ENCODE measurements around the gene DPEP3.
"Not testable (repeated sequence)": the region's sequence is repeated elsewhere in the genome, so short reads cannot be mapped to it uniquely, and the experiment has no call there.

Gene DPEP3

DNA sequence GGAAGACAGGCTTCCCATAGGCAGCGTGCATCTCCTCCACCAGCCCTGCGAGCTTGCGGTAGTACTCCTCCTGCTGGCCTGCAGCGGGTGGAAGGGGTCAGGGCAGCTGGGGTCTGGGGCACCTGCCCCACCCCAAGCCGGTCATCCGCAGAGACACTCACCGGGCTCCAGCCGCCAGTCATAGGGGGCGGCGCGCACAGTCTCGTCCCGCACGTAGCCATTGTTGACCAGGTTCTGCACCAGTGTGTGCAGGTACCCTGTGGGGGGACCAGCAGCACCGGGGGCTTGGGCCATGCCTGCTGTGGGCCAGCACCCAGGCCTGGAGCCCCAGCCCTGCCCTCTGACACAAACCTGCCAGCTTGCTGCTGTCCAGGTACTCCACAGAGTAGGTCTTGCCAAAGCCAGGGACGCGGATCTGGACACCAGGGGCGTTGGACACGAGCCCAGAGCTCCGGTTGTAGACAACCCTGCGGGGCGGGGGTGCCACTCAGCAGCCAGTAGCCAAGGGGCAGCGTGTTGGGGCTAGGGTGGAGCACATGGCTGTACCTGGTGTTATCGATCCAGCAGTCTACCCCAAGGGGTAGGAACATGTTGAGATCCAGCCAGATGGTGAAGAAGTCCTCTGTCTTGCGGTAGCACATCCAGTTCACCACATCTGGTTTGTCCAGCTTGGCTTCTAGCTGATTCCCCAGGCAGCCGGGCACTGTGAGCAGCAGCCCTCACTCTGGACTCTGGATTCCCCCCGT, 37.6 kb downstream of the DPEP3 start:
- TF ChIP-seq, protein P1, sequence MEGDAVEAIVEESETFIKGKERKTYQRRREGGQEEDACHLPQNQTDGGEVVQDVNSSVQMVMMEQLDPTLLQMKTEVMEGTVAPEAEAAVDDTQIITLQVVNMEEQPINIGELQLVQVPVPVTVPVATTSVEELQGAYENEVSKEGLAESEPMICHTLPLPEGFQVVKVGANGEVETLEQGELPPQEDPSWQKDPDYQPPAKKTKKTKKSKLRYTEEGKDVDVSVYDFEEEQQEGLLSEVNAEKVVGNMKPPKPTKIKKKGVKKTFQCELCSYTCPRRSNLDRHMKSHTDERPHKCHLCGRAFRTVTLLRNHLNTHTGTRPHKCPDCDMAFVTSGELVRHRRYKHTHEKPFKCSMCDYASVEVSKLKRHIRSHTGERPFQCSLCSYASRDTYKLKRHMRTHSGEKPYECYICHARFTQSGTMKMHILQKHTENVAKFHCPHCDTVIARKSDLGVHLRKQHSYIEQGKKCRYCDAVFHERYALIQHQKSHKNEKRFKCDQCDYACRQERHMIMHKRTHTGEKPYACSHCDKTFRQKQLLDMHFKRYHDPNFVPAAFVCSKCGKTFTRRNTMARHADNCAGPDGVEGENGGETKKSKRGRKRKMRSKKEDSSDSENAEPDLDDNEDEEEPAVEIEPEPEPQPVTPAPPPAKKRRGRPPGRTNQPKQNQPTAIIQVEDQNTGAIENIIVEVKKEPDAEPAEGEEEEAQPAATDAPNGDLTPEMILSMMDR (IDR thresholded peaks at IDR 0.05; ENCODE audit: low read depth, low read length) = no peak
- no peak overlapping the region for H3K4me3 ChIP-seq (ENCODE audit: low read depth, low read length)

DNA sequence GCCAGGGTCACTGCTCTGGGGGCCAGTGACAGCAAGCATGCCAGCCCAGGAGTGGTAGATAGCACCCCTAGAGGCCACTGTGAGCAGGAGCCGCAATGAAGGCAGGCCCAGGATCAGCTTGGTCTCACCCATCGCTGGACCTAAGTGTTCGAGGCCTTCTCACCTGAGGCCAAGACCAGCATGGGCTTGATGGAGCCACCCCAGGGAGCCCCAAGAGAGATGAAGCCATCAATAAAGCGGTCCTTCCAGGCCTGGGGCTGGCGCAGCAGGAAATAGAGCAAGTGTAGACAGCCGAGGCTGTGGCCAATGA, 38.1 kb downstream of the DPEP3 start:
- H3K4me3 ChIP-seq (ENCODE audit: low read depth, low read length) = no peak overlapping the region
- TF ChIP-seq, protein P1 (IDR thresholded peaks at IDR 0.05; ENCODE audit: low read depth, low read length) = peak; percentile 57

DNA sequence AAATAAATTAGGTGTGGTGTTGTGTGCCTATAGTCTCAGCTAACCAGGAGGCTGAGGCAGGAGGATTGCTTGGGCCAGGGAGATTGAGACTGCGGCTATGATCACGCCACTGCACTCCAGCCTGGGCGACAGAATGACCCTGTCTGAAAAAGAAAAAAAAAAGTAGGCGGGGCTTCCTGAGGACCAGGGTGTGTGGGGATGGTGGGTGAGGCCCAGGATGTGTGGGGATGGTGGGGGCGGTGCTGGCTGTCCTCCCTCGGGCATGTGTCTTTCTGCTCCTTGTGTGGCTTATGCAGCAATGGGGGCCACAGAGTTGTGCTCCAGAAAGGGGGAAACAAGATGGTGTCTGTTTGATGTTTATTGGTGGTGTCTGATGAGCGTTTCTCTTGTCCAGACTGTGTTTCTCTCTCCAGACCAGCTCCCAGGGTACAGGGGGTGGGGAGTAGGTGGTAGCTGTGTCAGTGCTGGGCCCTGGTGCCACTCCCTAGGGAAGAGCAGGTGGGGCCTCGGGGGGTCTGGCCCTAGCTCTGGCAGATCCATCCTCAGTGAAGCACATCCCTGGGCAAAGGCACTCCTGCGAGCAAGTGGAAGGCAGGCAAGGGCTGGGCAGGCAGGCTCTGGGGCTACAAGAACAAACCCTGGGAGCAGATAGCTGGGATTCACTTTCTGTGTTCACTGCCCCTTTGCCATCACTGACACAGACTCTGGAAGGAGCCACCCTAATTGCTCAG, 38.7 kb downstream of the DPEP3 start:
- no peak overlapping the region for H3K4me3 ChIP-seq (ENCODE audit: low read depth, low read length)
- TF ChIP-seq, protein P1 (IDR thresholded peaks at IDR 0.05; ENCODE audit: low read depth, low read length) = no peak

- H3K4me3 ChIP-seq (ENCODE audit: low read depth, low read length) = no peak overlapping the region
- TF ChIP-seq, protein P1 (IDR thresholded peaks at IDR 0.05; ENCODE audit: low read depth, low read length) = no peak
These were observed 39.7 kb downstream of the DPEP3 start for GRCh38 chr16:67940446-67941089.

DNA sequence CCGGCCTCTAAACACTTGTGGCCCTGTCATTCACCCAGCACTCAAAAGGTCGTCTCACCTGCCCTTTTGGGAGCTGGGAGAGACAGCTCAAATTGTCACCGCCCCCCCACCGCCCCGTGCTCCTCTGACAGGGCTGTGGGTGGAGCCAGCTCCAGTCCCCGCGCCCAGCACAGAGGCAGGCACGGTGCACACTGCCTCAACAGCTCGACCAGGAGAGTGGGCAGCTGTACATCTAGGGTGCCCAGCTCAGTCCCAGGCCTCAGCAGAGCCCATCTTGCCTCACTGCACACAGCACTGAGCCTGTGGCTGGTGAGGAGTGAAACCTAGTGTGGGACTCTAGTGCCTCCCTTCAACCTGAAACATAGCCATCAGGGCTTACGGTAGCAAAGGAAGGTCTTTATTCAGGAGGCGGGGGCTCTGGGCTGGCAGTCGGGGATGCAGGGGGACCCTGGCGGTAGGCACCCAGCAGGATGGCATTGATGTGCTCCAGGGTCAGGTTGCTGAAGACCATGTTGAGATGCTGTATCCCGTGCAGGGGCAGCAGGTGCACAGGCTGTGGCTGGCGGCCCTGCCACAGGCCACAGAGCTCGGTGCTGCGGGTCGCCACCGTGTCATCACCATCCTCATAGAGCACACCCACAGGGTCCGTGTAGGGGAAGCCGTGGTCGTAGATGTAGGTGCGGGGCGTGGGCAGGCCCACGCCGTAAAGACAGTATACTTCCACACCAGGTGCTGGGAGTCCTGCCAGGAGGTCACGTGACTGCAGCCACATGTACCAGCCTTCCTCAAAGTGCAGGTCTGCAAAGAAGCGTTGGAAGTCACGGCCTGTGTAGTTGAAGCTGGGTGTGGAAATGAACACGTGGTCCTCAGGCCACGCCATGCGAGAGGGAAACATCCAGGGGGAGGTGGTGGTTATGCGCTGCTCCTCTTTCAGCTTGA, 40.5 kb downstream of the DPEP3 start:
- no peak overlapping the region for H3K4me3 ChIP-seq (ENCODE audit: low read depth, low read length)
- TF ChIP-seq, protein P1 (IDR thresholded peaks at IDR 0.05; ENCODE audit: low read depth, low read length) = no peak

- not testable (repeated sequence) for H3K4me3 ChIP-seq (ENCODE audit: low read depth, low read length)
These were observed 42.6 kb downstream of the DPEP3 start for GRCh38 chr16:67937713-67938112.

DNA sequence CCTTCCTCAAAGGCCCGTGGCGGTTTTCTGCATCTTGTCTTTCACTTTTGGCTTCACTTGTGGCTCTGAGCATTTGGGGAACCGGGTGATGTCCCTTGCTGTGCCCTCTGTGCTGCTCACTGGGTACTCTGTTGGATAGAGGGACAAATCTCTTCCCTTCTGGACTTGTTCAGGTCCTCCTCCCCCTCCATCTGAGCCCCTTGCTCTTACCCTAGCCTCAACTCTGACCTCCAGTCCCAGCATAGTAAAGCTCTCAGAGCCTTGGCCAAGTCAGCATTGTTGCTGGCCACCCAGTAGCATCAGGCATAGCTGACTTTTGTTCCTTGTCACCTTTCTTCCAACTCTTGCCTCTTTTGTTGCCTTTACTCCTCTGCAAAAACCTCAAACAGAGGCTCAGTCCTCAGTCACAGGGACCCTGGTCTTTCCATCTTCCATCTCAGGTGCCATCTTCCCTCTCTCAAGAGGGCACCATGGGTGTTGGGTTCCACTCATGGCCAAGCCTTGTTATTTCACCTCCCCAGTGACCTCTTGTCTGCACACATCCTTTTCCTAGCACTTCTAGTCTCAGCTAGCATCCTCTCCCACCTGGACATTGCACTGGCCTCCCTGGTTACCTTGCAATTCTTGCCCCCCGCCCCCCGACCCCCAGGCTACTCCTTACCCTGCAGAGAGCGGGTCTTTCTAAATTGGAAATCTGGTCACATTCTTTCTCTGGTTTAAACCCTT, 43.3 kb downstream of the DPEP3 start:
- H3K4me3 ChIP-seq (ENCODE audit: low read depth, low read length) = peak overlapping the region; percentile 85
- TF ChIP-seq, protein P1 (IDR thresholded peaks at IDR 0.05; ENCODE audit: low read depth, low read length) = no peak
